Stimulated activated CD4-positive, alpha-beta T cell treated with anti-CD3 and anti-CD28 coated beads, Interleukin-15, amount 100 ng/mL, for 1 hour (primary cell): ENCODE data around the gene ARL13B.

Experiments
- DNase-seq, 2 donors: peaks; one replicate each; pipeline ENCODE4 v3.0.0-alpha.2; 2020; ENCODE audit warnings: low read depth in 1 of 2, low spot score in 1 of 2

Gene ARL13B

GRCh38 chr3:94099311-94099710 is 119.4 kb downstream of the ARL13B start:
- DNase-seq = no peak

- no peak for DNase-seq
Observed at GRCh38 chr3:94101860-94102259, 121.9 kb downstream of the ARL13B start.
